ENCODE data around the gene PITRM1. TPM values are rescaled to one million over a fixed set of nuclear protein-coding genes. Genes with fewer than 3 reads are reported as not detected.

Gene PITRM1
- total and polyA plus RNA-seq, 4 donors, result 26.9 to 126 (median 97.7) TPM

DNA sequence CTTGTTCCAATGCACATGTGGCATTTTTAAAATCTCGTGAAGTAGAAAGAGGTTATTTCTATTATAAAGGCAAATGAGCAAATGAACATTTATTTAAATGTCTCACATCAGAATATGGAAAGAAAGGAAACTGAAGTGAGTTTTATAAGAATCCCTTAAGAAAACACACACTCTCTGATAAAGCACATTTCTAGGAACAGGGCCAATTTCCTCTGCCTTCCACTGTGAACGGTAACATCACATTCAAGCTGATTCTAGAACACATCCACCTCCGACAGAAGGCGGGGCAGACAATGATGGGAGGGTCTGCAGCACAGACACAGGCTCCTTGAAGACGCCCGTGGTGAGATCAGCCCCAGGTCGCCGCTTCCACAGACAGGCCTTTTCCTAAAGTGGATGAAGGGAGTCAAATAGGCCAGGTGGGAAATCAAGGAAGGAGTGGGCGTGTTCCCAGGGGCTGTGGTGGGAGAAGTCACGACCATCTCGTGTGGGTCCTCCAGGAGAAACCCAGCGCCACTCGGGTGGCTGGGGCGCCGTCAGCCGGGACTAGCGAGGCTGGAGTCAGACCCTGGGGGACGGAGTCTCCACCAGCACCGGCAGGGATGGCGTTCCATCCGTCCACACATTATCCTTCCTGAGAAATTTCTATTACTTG lies 31.1 kb downstream of the PITRM1 start:
- Histone ChIP-seq H3K9me3 (ENCODE audit: control insufficient read depth, low read length) (no peaks in the 10 kb centered on the region), H3K4me3 (ENCODE audit: low read length in 2 of 2) (no peak overlapping the region), H3K27me3 (ENCODE audit: control insufficient read depth in 1 of 2, insufficient read depth in 2 of 2, low read length in 1 of 2) (no peaks in the 10 kb centered on the region), H3K27ac (ENCODE audit: low read depth in 1 of 2, low read length in 2 of 2) (no peak overlapping the region), H3K36me3 (ENCODE audit: control insufficient read depth in 1 of 2, insufficient read depth in 2 of 2, low read length in 1 of 2) (peaks cover 5 to 17% of the 10 kb centered on the region in 2 donors), H3K4me1 (ENCODE audit: control insufficient read depth in 1 of 2, insufficient read depth in 2 of 2, low read length in 2 of 2) (peaks cover 0 to 2% of the 10 kb centered on the region in 2 donors)
- WGBS, 2 donors, result 89 to 92% methylated on average over 21 of the region's 21 CpGs
- DNase-seq, result no peak
- intact Hi-C loops (cut with DNase I), result no loop called here
- ATAC-seq (ENCODE audit: low FRiP score), result no peak

DNA sequence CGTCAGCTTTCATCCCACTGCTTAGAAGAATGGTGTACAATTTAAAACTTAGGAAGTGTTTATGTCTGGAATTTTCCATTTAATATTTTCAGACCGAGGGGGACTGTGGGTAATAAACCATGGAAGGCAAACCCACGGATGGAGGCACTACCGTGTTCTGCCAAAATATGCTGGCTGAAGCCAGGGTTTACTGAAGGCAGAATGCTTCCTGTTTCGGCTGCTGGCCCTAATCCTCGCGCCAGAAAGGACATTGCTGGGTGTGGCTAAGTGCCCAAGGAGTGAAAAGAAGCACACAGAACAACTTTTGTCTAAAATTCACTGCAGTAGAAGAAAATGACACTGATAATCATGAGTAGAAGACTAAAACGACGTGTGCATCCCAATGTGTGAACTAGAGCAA lies 32.3 kb downstream of the PITRM1 start:
- Histone ChIP-seq H3K36me3 (ENCODE audit: control insufficient read depth in 1 of 2, insufficient read depth in 2 of 2, low read length in 1 of 2) (peaks cover 5 to 15% of the 10 kb centered on the region in 2 donors), H3K4me1 (ENCODE audit: control insufficient read depth in 1 of 2, insufficient read depth in 2 of 2, low read length in 2 of 2) (peaks cover 0 to 2% of the 10 kb centered on the region in 2 donors), H3K27ac (ENCODE audit: low read depth in 1 of 2, low read length in 2 of 2) (no peak overlapping the region), H3K27me3 (ENCODE audit: control insufficient read depth in 1 of 2, insufficient read depth in 2 of 2, low read length in 1 of 2) (no peaks in the 10 kb centered on the region), H3K4me3 (ENCODE audit: low read length in 2 of 2) (no peak overlapping the region), H3K9me3 (ENCODE audit: control insufficient read depth, low read length) (no peaks in the 10 kb centered on the region)
- WGBS, 2 donors, result 18 to 27% methylated on average over 9 of the region's 9 CpGs
- peak in 1 of 2 donors; percentile 67 for DNase-seq
- intact Hi-C loops (cut with DNase I), result no loop called here
- peak; percentile 36 for ATAC-seq (ENCODE audit: low FRiP score)

DNA sequence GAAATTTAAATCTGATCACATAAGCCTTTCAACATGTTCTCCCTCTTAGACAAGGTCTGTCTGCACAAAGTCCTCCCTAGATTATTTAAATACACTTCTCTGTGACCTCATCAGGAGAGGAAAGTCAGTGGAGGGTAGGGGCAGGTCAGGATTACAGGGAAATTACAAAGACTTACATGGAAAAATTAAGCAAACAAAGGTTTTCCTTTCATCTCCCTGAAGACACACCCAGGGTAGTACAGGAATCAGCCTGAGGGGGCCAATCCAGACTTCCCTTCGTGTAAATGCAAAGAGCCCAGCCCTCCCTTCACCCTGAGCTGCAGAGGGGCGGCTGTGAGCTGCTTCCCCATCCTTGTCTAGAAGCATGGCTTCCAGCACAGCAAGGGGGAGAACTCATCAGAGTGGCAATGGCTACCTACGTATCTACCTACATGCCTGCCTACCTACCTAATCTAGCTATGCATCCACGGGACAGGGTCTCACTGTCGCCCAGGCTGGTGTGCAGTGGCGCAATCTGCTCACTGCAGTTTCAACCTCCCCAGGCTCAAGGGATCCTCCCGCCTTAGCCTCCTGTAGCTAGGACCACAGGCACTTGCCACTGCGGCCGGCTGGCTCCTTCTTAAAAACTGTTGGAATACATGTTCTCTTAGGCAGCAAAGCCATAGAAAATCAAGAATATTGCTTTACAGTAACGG lies 33.2 kb downstream of the PITRM1 start:
- Histone ChIP-seq H3K9me3 (ENCODE audit: control insufficient read depth, low read length) (no peaks in the 10 kb centered on the region), H3K36me3 (ENCODE audit: control insufficient read depth in 1 of 2, insufficient read depth in 2 of 2, low read length in 1 of 2) (peaks cover 0 to 14% of the 10 kb centered on the region in 2 donors), H3K27ac (ENCODE audit: low read depth in 1 of 2, low read length in 2 of 2) (peak overlapping the region in 1 of 2 donors; percentile 28), H3K4me3 (ENCODE audit: low read length in 2 of 2) (no peak overlapping the region), H3K4me1 (ENCODE audit: control insufficient read depth in 1 of 2, insufficient read depth in 2 of 2, low read length in 2 of 2) (peaks cover 0 to 2% of the 10 kb centered on the region in 2 donors), H3K27me3 (ENCODE audit: control insufficient read depth in 1 of 2, insufficient read depth in 2 of 2, low read length in 1 of 2) (no peaks in the 10 kb centered on the region)
- DNase-seq, result peak in 1 of 2 donors; percentile 17
- ATAC-seq (ENCODE audit: low FRiP score), result no peak
- intact Hi-C loops (cut with DNase I), result no loop called here
- 94% methylated on average over 10 of the region's 10 CpGs for WGBS, 2 donors

DNA sequence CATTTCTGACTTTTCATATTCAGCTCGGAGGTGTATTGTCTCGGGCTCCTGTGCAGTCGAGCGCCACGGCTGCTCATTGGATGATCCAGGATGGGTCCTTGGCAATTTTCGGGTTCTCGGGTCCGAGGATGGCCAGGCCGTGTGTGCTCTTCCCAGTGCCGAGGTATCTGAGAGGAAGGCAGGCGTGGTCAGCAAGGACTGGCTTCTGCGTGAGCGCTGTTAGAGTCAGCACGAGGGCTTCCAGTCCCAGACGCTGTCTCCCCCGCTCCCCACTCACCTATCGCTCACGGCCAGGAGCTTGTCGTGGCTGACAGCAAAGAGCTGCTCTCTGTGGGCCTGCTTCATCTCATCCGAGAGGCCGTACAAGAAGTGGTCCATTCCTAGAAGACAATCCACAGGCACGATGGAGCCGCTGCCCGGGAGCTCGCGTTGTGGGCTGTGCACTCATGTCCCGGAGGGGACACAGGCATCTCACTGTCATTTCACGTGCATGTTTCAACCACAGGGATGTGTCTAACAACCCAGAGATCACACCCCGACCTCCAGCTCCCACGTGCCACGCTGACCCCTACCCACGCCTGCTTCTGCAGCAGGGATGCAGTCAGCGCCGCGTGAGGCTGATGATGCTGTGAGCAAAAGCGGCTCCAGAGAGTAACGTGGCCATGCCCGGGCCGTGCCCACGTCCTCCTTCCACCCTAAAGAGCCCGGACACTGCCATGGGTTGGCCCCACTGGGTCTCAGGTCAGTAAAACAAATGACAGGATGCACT lies 34.4 kb downstream of the PITRM1 start:
- peak in 1 of 2 donors; percentile 46 for DNase-seq
- H3K4me3 ChIP-seq (ENCODE audit: low read length in 2 of 2), result no peak overlapping the region
- no peaks in the 10 kb centered on the region for H3K27me3 ChIP-seq (ENCODE audit: control insufficient read depth in 1 of 2, insufficient read depth in 2 of 2, low read length in 1 of 2)
- no peak overlapping the region for H3K27ac ChIP-seq (ENCODE audit: low read depth in 1 of 2, low read length in 2 of 2)
- intact Hi-C loops (cut with DNase I), result no loop called here
- peaks cover 0 to 2% of the 10 kb centered on the region in 2 donors for H3K4me1 ChIP-seq (ENCODE audit: control insufficient read depth in 1 of 2, insufficient read depth in 2 of 2, low read length in 2 of 2)
- peaks cover 0 to 9% of the 10 kb centered on the region in 2 donors for H3K36me3 ChIP-seq (ENCODE audit: control insufficient read depth in 1 of 2, insufficient read depth in 2 of 2, low read length in 1 of 2)
- H3K9me3 ChIP-seq (ENCODE audit: control insufficient read depth, low read length), result no peaks in the 10 kb centered on the region
- ATAC-seq (ENCODE audit: low FRiP score), result no peak
- 91 to 93% methylated on average over 41 of the region's 41 CpGs for WGBS, 2 donors

DNA sequence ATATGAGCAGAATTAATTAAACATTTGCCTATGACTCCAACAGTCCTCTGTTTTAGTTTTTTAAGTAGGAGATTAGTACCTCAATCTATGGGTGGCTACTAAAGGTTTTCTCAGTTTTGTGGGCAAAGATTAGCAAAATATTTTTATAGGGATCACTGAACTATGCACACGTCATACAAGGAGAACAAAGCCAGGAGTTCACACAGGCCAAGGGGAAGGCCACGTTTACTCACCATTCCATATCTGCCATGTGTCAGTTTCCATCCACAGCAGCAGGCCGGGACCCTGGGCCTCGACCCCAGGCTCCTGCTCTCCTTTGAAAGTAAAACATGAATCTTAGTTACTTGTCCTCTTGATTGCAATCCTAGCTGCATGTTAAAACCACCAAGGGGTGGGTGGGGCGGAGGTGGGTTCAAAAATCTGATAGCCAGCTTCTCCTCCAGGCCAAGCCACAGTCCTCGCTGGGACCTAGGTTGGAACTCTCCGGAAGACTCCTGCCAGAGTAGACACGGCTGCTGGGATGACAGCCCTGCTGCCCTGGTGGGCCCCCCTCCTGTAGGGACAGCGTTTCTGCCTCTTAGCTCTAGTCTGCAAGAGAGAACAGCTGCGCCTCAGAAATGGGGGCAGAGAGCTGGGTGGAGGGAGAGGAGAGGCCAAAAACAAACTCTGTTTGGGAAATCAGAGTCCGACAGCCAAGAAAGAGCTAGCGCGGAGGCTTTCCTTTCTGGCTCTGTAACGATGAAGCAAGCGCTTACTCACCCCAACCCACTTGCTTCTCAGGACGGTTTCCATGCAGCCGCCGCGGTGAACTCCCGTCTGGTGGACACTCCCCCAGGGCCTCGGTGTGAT lies 35.6 kb downstream of the PITRM1 start:
- no peaks in the 10 kb centered on the region for H3K9me3 ChIP-seq (ENCODE audit: control insufficient read depth, low read length)
- H3K27ac ChIP-seq (ENCODE audit: low read depth in 1 of 2, low read length in 2 of 2), result peak overlapping the region in 1 of 2 donors; percentile 65
- peaks cover 0 to 6% of the 10 kb centered on the region in 2 donors for H3K36me3 ChIP-seq (ENCODE audit: control insufficient read depth in 1 of 2, insufficient read depth in 2 of 2, low read length in 1 of 2)
- DNase-seq (peak; percentile 81 to 88), ATAC-seq (ENCODE audit: low FRiP score) (peak; percentile 80)
- H3K4me1 ChIP-seq (ENCODE audit: control insufficient read depth in 1 of 2, insufficient read depth in 2 of 2, low read length in 2 of 2), result peaks cover 0 to 2% of the 10 kb centered on the region in 2 donors
- intact Hi-C loops (cut with DNase I), result no loop called here
- no peaks in the 10 kb centered on the region for H3K27me3 ChIP-seq (ENCODE audit: control insufficient read depth in 1 of 2, insufficient read depth in 2 of 2, low read length in 1 of 2)
- WGBS, 2 donors, result 17 to 43% methylated on average over 21 of the region's 21 CpGs
- no peak overlapping the region for H3K4me3 ChIP-seq (ENCODE audit: low read length in 2 of 2)

DNA sequence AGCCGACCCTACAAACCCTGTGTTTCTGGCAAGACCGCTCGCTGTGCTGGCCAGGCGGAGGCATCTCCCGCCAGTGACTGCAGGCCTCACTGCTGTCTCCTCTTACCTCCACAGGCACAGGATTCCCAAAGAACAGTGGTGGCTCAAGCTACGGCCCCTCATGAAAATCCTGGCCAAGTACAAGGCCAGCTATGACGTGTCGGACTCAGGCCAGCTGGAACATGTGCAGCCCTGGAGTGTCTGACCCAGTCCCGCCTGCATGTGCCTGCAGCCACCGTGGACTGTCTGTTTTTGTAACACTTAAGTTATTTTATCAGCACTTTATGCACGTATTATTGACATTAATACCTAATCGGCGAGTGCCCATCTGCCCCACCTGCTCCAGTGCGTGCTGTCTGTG lies 36.2 kb downstream of the PITRM1 start:
- H3K4me3 ChIP-seq (ENCODE audit: low read length in 2 of 2), result no peak overlapping the region
- H3K36me3 ChIP-seq (ENCODE audit: control insufficient read depth in 1 of 2, insufficient read depth in 2 of 2, low read length in 1 of 2), result peaks cover 0 to 6% of the 10 kb centered on the region in 2 donors
- H3K27me3 ChIP-seq (ENCODE audit: control insufficient read depth in 1 of 2, insufficient read depth in 2 of 2, low read length in 1 of 2), result no peaks in the 10 kb centered on the region
- DNase-seq, result peak in 1 of 2 donors; percentile 63
- 28 to 34% methylated on average over 14 of the region's 14 CpGs for WGBS, 2 donors
- intact Hi-C loops (cut with DNase I), result no loop called here
- peak; percentile 58 for ATAC-seq (ENCODE audit: low FRiP score)
- no peaks in the 10 kb centered on the region for H3K9me3 ChIP-seq (ENCODE audit: control insufficient read depth, low read length)
- H3K4me1 ChIP-seq (ENCODE audit: control insufficient read depth in 1 of 2, insufficient read depth in 2 of 2, low read length in 2 of 2), result peaks cover 0 to 2% of the 10 kb centered on the region in 2 donors
- peak overlapping the region in 1 of 2 donors; percentile 59 for H3K27ac ChIP-seq (ENCODE audit: low read depth in 1 of 2, low read length in 2 of 2)

DNA sequence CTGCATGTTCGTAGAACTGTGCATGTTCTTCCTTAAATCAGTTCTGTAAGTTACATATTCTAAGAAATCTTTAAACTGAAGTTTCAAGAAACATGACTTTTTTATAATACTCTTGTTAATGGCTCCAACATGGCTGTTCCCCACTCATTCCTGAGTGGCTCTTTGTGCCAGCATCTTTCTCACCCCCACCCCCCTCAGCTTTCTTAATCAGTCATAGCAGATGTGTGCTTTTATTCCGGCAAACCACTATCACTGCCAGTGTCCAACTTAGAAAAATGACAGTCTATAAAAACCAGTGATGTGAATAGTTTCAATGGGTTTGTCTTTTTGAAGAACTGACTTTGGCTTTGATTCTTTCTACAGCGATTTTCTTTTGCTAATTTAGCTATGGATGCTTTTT lies 37.6 kb downstream of the PITRM1 start:
- no peaks in the 10 kb centered on the region for H3K27me3 ChIP-seq (ENCODE audit: control insufficient read depth in 1 of 2, insufficient read depth in 2 of 2, low read length in 1 of 2)

DNA sequence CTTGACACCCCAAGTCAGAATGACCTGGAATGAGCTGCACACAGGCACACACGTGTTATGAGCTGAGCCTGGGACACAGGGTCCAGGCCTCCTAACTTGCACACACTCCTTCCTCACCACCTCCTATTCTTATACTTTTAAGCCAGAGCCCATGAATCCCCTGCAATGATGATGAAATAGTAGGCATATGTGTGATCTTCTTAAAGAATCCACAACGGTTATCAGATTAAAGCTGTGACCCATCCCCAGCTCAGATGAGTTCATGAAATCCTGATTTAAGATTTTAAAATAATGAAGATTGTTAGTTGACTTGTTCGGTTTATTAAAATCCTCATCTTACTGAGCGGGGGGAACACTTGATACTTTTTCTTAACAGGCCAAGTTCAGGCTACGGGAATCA lies 38.6 kb downstream of the PITRM1 start:
- H3K4me1 ChIP-seq (ENCODE audit: control insufficient read depth in 1 of 2, insufficient read depth in 2 of 2, low read length in 2 of 2), result peaks cover 0 to 2% of the 10 kb centered on the region in 2 donors
- no peaks in the 10 kb centered on the region for H3K9me3 ChIP-seq (ENCODE audit: control insufficient read depth, low read length)
- ATAC-seq (ENCODE audit: low FRiP score) (no peak), DNase-seq (no peak)
- H3K27ac ChIP-seq (ENCODE audit: low read depth in 1 of 2, low read length in 2 of 2), result no peak overlapping the region
- H3K27me3 ChIP-seq (ENCODE audit: control insufficient read depth in 1 of 2, insufficient read depth in 2 of 2, low read length in 1 of 2), result no peaks in the 10 kb centered on the region
- H3K36me3 ChIP-seq (ENCODE audit: control insufficient read depth in 1 of 2, insufficient read depth in 2 of 2, low read length in 1 of 2), result peaks cover 0 to 5% of the 10 kb centered on the region in 2 donors
- no peak overlapping the region for H3K4me3 ChIP-seq (ENCODE audit: low read length in 2 of 2)
- intact Hi-C loops (cut with DNase I), result no loop called here
- WGBS, 2 donors, result 72 to 74% methylated on average over 5 of the region's 5 CpGs

More for the DNA sequence above, 37.6 kb downstream of the PITRM1 start:
- H3K9me3 ChIP-seq (ENCODE audit: control insufficient read depth, low read length), result no peaks in the 10 kb centered on the region
- intact Hi-C loops (cut with DNase I), result no loop called here
- peaks cover 0 to 7% of the 10 kb centered on the region in 2 donors for H3K36me3 ChIP-seq (ENCODE audit: control insufficient read depth in 1 of 2, insufficient read depth in 2 of 2, low read length in 1 of 2)
- WGBS, 2 donors, result 64 to 97% methylated on average over 3 of the region's 3 CpGs
- peaks cover 0 to 2% of the 10 kb centered on the region in 2 donors for H3K4me1 ChIP-seq (ENCODE audit: control insufficient read depth in 1 of 2, insufficient read depth in 2 of 2, low read length in 2 of 2)
- DNase-seq (no peak), ATAC-seq (ENCODE audit: low FRiP score) (no peak)
- H3K27ac ChIP-seq (ENCODE audit: low read depth in 1 of 2, low read length in 2 of 2), result no peak overlapping the region
- H3K4me3 ChIP-seq (ENCODE audit: low read length in 2 of 2), result no peak overlapping the region
